Type B pancreatic cell (in vitro differentiated cells): ENCODE results near the gene POLR3C. TPM values are rescaled to one million over a fixed set of nuclear protein-coding genes. Genes with fewer than 3 reads are reported as not detected.

Experiments used
- DNase-seq: peaks from one replicate; pipeline ENCODE4 v3.0.0; 2021; ENCODE audit warnings: mixed read lengths; ENCODE audit not compliant: unreplicated experiment; ENCODE audit errors: extremely low spot score
- H3K27ac Mint-ChIP-seq: 2 replicates; pipeline ENCODE4 v1.8.0; 2021; ENCODE audit warnings: mild to moderate bottlenecking, mixed read lengths
- H3K27me3 Mint-ChIP-seq: 2 replicates; pipeline ENCODE4 v1.8.0; 2021; ENCODE audit warnings: mixed read lengths
- H3K36me3 Mint-ChIP-seq: 2 replicates; pipeline ENCODE4 v1.8.0; 2021; ENCODE audit warnings: mixed read lengths
- H3K4me1 Mint-ChIP-seq: one replicate; pipeline ENCODE4 v1.8.0; 2021; ENCODE audit warnings: mixed read lengths; ENCODE audit not compliant: unreplicated experiment
- H3K4me3 Mint-ChIP-seq: 2 replicates; pipeline ENCODE4 v1.8.0; 2021; ENCODE audit warnings: mild to moderate bottlenecking, mixed read lengths
- H3K9me3 Mint-ChIP-seq: 2 replicates; pipeline ENCODE4 v1.8.0; 2021; ENCODE audit warnings: mixed read lengths
- total RNA-seq: library from RNA; stranded (reverse); gene quantifications from 2 replicates; pipeline ENCODE4 v1.2.1, GENCODE V29; 2021; ENCODE audit warnings: low replicate concordance
- TF ChIP-seq, protein P1 (sequence below): fragments of 200-600 bp; sonication (generic); conservative IDR thresholded peaks from 2 replicates; pipeline ENCODE4 v1.5.0; 2021; ENCODE audit warnings: antibody characterized with exemption, mild to moderate bottlenecking

The POLR3C gene
- total RNA-seq, 1 donor from 2014 or later, result 28.3 TPM

DNA sequence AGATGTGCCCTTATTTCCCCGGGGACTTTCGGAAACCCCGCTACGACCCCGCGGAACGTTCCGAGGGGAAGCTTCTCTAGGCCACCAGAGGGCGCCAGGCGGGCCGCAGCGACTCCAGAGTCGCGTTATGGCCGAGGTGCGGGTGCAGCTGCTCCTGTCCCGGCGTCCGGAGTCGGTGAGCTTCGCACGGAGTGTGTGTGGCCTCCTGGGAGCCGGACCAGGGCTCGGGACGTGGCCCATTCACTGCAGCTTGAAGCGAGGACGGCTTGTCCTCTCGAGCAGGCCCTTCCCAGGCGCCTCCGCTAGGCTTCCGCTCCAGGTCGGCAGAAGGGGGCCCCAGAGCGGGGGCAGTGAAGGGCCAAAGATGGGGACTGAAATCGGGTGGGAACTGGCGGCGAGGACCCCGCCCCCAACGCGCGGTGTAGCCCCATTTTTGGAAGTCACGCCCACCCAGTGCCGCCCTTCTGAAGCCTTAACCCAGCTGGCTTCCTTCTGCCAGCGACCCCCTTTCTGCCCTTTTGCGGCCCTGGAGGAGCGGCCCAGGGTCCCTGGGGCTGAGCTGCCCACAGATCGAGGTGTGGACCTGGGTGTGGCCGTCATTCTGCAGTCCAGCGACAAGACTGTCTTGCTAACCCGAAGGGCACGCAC lies 21.6 kb downstream of the POLR3C start, which contains the start of gene NUDT17:
NUDT17 (plus strand) TSS at position 117 of the 648 bp plus-strand sequence; CDS start at position 128, 11 bp downstream.
- peak; percentile 85 for DNase-seq
- Mint-ChIP-seq H3K36me3 (peaks cover 12% of the 10 kb centered on the region), H3K9me3 (no peaks in the 10 kb centered on the region), H3K4me3 (no peak within 1 kb of the TSS), H3K27ac (no peak within 1 kb of the TSS), H3K27me3 (no peaks in the 10 kb centered on the region), H3K4me1 (peaks cover 5% of the 10 kb centered on the region)
- TF ChIP-seq, protein P1, sequence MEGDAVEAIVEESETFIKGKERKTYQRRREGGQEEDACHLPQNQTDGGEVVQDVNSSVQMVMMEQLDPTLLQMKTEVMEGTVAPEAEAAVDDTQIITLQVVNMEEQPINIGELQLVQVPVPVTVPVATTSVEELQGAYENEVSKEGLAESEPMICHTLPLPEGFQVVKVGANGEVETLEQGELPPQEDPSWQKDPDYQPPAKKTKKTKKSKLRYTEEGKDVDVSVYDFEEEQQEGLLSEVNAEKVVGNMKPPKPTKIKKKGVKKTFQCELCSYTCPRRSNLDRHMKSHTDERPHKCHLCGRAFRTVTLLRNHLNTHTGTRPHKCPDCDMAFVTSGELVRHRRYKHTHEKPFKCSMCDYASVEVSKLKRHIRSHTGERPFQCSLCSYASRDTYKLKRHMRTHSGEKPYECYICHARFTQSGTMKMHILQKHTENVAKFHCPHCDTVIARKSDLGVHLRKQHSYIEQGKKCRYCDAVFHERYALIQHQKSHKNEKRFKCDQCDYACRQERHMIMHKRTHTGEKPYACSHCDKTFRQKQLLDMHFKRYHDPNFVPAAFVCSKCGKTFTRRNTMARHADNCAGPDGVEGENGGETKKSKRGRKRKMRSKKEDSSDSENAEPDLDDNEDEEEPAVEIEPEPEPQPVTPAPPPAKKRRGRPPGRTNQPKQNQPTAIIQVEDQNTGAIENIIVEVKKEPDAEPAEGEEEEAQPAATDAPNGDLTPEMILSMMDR, result peak; percentile 96

DNA sequence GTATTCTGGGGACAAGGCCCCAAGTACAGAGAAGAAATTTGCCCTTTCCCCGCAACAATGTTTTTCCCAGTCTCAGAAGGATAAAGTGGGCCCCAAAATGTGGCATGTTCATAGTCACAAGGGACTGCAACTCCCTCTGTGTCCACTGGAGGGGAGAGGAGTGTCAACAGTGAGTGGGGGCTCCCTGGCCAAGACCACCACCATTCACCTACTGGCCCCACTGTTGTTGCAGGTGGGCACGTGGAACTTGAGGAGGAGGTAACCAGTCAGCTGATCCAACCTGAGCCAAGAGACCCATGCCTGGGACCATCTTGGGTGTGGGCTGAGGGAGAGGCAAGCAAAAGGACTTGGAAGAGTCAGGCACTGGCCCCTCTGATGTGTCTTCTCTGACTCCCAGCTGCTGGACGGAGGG lies 22.2 kb downstream of the POLR3C start:
- TF ChIP-seq, protein P1, result peak; percentile 72
- H3K9me3 Mint-ChIP-seq, result no peaks in the 10 kb centered on the region
- H3K36me3 Mint-ChIP-seq, result peaks cover 16% of the 10 kb centered on the region
- no peaks in the 10 kb centered on the region for H3K27me3 Mint-ChIP-seq
- no peak overlapping the region for H3K27ac Mint-ChIP-seq
- no peak for DNase-seq
- H3K4me3 Mint-ChIP-seq, result no peak overlapping the region
- H3K4me1 Mint-ChIP-seq, result peaks cover 5% of the 10 kb centered on the region

DNA sequence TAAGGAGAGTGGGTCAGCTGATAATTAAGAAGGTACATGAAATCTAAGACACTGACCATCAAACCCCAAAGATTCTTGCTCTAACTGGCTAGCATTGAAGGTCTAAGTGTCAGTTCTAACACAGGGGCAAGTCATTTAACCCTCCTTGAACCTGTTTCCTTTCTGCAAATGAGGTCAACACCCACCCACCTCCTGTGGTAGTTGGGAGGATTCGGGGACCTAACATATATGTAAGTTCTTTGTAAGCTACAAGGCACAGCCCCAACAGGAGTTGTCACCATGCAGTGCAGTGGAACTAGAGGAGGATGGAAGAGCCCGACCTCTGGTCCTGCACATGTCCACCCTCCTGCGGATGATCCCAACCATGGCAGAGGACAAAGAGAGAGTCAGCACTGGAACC lies 23.8 kb downstream of the POLR3C start:
- H3K36me3 Mint-ChIP-seq, result peaks cover 17% of the 10 kb centered on the region
- TF ChIP-seq, protein P1, result no peak
- H3K4me1 Mint-ChIP-seq, result peaks cover 5% of the 10 kb centered on the region
- H3K27me3 Mint-ChIP-seq, result no peaks in the 10 kb centered on the region
- peak overlapping the region; percentile 6 for H3K4me3 Mint-ChIP-seq
- no peak for DNase-seq
- H3K27ac Mint-ChIP-seq, result no peak overlapping the region
- no peaks in the 10 kb centered on the region for H3K9me3 Mint-ChIP-seq

DNA sequence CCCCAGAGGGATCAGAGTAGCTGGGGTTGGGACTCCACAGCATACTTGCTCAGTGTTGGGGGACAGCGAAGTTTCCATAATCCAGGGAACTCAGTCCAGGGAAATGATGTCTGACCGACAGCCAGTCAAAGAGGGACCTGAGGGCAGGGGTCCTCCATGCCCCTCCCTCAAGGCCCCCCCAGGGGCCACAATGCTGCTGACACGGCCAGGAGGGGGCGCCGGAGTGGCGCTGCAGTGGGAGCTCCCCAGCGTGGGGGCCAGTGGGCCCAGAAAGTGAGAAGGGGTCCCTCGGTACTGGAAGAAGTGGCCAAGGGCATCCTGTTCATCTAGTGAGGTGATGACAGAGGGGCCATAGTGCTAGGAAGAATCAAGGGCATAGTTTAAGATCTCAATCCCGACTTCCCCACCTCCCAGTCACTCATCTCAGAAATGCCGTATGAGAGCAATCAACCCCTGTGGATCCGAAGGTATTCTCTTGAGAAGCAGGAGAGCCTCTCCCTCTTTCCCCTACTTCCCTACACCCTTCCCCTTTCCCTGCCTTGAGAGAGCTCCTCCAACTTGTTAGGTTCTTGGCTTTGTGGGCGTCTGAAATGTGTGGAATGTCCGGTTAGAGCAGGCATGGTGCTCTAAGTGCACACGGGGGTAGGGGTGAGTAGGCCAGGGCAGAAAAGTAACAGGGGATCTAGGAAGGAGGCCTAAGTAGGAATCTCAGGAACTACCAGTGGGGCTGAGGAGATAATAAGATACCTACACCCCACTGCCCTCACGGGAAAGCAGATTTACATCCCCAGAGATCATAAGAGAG lies 25.6 kb downstream of the POLR3C start:
- Mint-ChIP-seq H3K4me3 (no peak overlapping the region), H3K27ac (no peak overlapping the region), H3K36me3 (peaks cover 23% of the 10 kb centered on the region), H3K27me3 (no peaks in the 10 kb centered on the region), H3K4me1 (peaks cover 5% of the 10 kb centered on the region), H3K9me3 (no peaks in the 10 kb centered on the region)
- TF ChIP-seq, protein P1, result peak; percentile 33
- DNase-seq, result no peak

DNA sequence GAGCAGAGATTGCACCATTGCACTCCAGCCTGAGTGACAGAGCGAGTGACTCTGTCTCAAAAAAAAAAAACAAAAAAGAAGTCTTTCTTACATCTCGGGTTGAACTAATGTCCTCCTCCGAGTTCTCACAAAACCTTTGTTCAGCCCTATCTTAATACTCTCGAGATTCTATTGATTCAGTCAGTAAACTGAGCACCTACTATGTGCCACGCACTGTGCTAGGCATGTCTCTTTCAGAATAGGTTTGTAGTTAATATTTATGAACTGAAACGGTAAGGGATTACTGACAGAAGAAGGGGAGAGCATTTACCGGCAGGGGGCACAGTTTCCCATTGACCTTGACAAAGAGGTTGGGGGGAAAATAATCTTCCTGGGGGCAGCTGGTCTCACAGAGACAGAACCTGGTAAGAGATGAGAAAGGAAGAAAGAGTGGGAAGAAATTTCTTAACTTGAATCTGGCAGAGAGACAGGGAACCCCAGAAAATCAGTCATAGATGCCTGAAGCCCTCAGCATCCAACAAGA lies 31.5 kb downstream of the POLR3C start:
- peaks cover 28% of the 10 kb centered on the region for H3K36me3 Mint-ChIP-seq

More for the DNA sequence above, 31.5 kb downstream of the POLR3C start:
- no peaks in the 10 kb centered on the region for H3K27me3 Mint-ChIP-seq
- TF ChIP-seq, protein P1, result no peak
- H3K9me3 Mint-ChIP-seq, result no peaks in the 10 kb centered on the region
- no peak overlapping the region for H3K4me3 Mint-ChIP-seq
- H3K27ac Mint-ChIP-seq, result no peak overlapping the region
- H3K4me1 Mint-ChIP-seq, result peaks cover 5% of the 10 kb centered on the region
- DNase-seq, result no peak
